HepG2 (cell line): ENCODE measurements around the gene UBE2S. TPM values are rescaled to one million over a fixed set of nuclear protein-coding genes. Genes with fewer than 3 reads are reported as not detected.

Experiments
- polyA plus RNA-seq, 8 experiments: library from polyadenylated mRNA; depleted of rRNA in 3 of 8; stranded (reverse) in 7 of 8; unstranded in 1 of 8; fragments of >200 nt; fragmentation: Illumina TruSeq in 4 of 8; extraction: Trizol in 4 of 8; gene quantifications; 2 replicates each; pipeline versions ENCODE4 v1.2.1 to v1.2.3, GENCODE V29; 2011 to 2016; ENCODE audit warnings: low read depth in 4 of 8, missing spikeins in 1 of 8, mixed read lengths in 1 of 8; ENCODE audit not compliant: insufficient read depth in 1 of 8
- total RNA-seq, 5 experiments: library from RNA; depleted of rRNA; stranded (reverse); fragments of >200 nt; fragmentation: Illumina TruSeq; extraction: Trizol; gene quantifications; 2 replicates each; pipeline ENCODE4 v1.2.3, GENCODE V29; 2016; ENCODE audit warnings: low read depth in 1 of 5

The UBE2S gene
- total and polyA plus RNA-seq, 2 of the 13 experiments (the other 11 are each of a cell fraction or from before 2014, with no cell fraction given) = 32.2 to 39.3 TPM

Other genes with a start within 250 kb of the UBE2S start
Only the 30 nearest of the 32 such genes appear.
- not detected in 2 replicates for gene SYT5, start 227.5 kb downstream of the UBE2S start, total RNA-seq (2016; rRNA removed; fragmentation: Illumina TruSeq; extraction: Trizol)
- gene SYT5, start 227.5 kb downstream of the UBE2S start, polyA plus RNA-seq (2011; rRNA removed) = 0.04 TPM in 1 of 2 replicates, not detected in the other
- 9.9 and 14.7 TPM in 2 replicates for gene PTPRH, start 198.3 kb downstream of the UBE2S start, total RNA-seq (2016; rRNA removed; fragmentation: Illumina TruSeq; extraction: Trizol)
- gene PTPRH, start 198.3 kb downstream of the UBE2S start, polyA plus RNA-seq (2011; rRNA removed) = 125 and 166 TPM in 2 replicates
- gene TMEM86B, start 179.0 kb downstream of the UBE2S start, total RNA-seq (2016; rRNA removed; fragmentation: Illumina TruSeq; extraction: Trizol) = 6.0 and 9.6 TPM in 2 replicates
- gene TMEM86B, start 179.0 kb downstream of the UBE2S start, polyA plus RNA-seq (2011; rRNA removed) = 7.7 and 10.7 TPM in 2 replicates
- gene PPP6R1, start 148.8 kb downstream of the UBE2S start, total RNA-seq (2016; rRNA removed; fragmentation: Illumina TruSeq; extraction: Trizol) = 23.0 and 25.8 TPM in 2 replicates
- gene PPP6R1, start 148.8 kb downstream of the UBE2S start, polyA plus RNA-seq (2011; rRNA removed) = 54.0 and 75.7 TPM in 2 replicates
- gene HSPBP1, start 127.7 kb downstream of the UBE2S start, total RNA-seq (2016; rRNA removed; fragmentation: Illumina TruSeq; extraction: Trizol) = 33.7 and 35.9 TPM in 2 replicates
- 22.3 and 25.7 TPM in 2 replicates for gene HSPBP1, start 127.7 kb downstream of the UBE2S start, polyA plus RNA-seq (2011; rRNA removed)
- 0.18 TPM in 1 of 2 replicates, not detected in the other for gene BRSK1, start 123.8 kb downstream of the UBE2S start, total RNA-seq (2016; rRNA removed; fragmentation: Illumina TruSeq; extraction: Trizol)
- 1.2 and 1.9 TPM in 2 replicates for gene BRSK1, start 123.8 kb downstream of the UBE2S start, polyA plus RNA-seq (2011; rRNA removed)
- gene TMEM150B, start 82.4 kb downstream of the UBE2S start, total RNA-seq (2016; rRNA removed; fragmentation: Illumina TruSeq; extraction: Trizol) = 0.74 and 1.3 TPM in 2 replicates
- 1.8 and 2.9 TPM in 2 replicates for gene TMEM150B, start 82.4 kb downstream of the UBE2S start, polyA plus RNA-seq (2011; rRNA removed)
- 2.1 and 5.5 TPM in 2 replicates for gene KMT5C, start 67.9 kb downstream of the UBE2S start, total RNA-seq (2016; rRNA removed; fragmentation: Illumina TruSeq; extraction: Trizol)
- gene KMT5C, start 67.9 kb downstream of the UBE2S start, polyA plus RNA-seq (2011; rRNA removed) = 9.0 and 11.8 TPM in 2 replicates
- gene COX6B2, start 53.1 kb downstream of the UBE2S start, total RNA-seq (2016; rRNA removed; fragmentation: Illumina TruSeq; extraction: Trizol) = not detected in 2 replicates
- gene COX6B2, start 53.1 kb downstream of the UBE2S start, polyA plus RNA-seq (2011; rRNA removed) = 0.16 and 0.21 TPM in 2 replicates
- not detected in 2 replicates for gene GARIN5B, start 44.5 kb downstream of the UBE2S start, total RNA-seq (2016; rRNA removed; fragmentation: Illumina TruSeq; extraction: Trizol)
- 0.03 TPM in 1 of 2 replicates, not detected in the other for gene GARIN5B, start 44.5 kb downstream of the UBE2S start, polyA plus RNA-seq (2011; rRNA removed)
- 2.9 and 3.0 TPM in 2 replicates for gene IL11, start 37.3 kb downstream of the UBE2S start, total RNA-seq (2016; rRNA removed; fragmentation: Illumina TruSeq; extraction: Trizol)
- gene IL11, start 37.3 kb downstream of the UBE2S start, polyA plus RNA-seq (2011; rRNA removed) = 2.5 and 4.5 TPM in 2 replicates
- gene TMEM190, start 31.0 kb downstream of the UBE2S start, total RNA-seq (2016; rRNA removed; fragmentation: Illumina TruSeq; extraction: Trizol) = 0.35 TPM in 1 of 2 replicates, not detected in the other
- 0.83 and 1.6 TPM in 2 replicates for gene TMEM190, start 31.0 kb downstream of the UBE2S start, polyA plus RNA-seq (2011; rRNA removed)
- not detected in 2 replicates for gene TMEM238, start 23.5 kb downstream of the UBE2S start, total RNA-seq (2016; rRNA removed; fragmentation: Illumina TruSeq; extraction: Trizol)
- gene TMEM238, start 23.5 kb downstream of the UBE2S start, polyA plus RNA-seq (2011; rRNA removed) = not detected in 2 replicates
- gene RPL28, start 21.9 kb downstream of the UBE2S start, total RNA-seq (2016; rRNA removed; fragmentation: Illumina TruSeq; extraction: Trizol) = 105 and 149 TPM in 2 replicates
- 420 and 501 TPM in 2 replicates for gene RPL28, start 21.9 kb downstream of the UBE2S start, polyA plus RNA-seq (2011; rRNA removed)
- not detected in 2 replicates for gene SHISA7, start 35.5 kb upstream of the UBE2S start, total RNA-seq (2016; rRNA removed; fragmentation: Illumina TruSeq; extraction: Trizol)
- not detected in 2 replicates for gene SHISA7, start 35.5 kb upstream of the UBE2S start, polyA plus RNA-seq (2011; rRNA removed)
- gene ISOC2, start 53.9 kb upstream of the UBE2S start, total RNA-seq (2016; rRNA removed; fragmentation: Illumina TruSeq; extraction: Trizol) = 105 and 106 TPM in 2 replicates
- gene ISOC2, start 53.9 kb upstream of the UBE2S start, polyA plus RNA-seq (2011; rRNA removed) = 76.8 and 91.2 TPM in 2 replicates
- not detected in 2 replicates for gene C19orf85, start 57.0 kb upstream of the UBE2S start, total RNA-seq (2016; rRNA removed; fragmentation: Illumina TruSeq; extraction: Trizol)
- gene C19orf85, start 57.0 kb upstream of the UBE2S start, polyA plus RNA-seq (2011; rRNA removed) = not detected in 2 replicates
- gene ZNF628, start 68.8 kb upstream of the UBE2S start, total RNA-seq (2016; rRNA removed; fragmentation: Illumina TruSeq; extraction: Trizol) = 1.00 and 1.2 TPM in 2 replicates
- gene ZNF628, start 68.8 kb upstream of the UBE2S start, polyA plus RNA-seq (2011; rRNA removed) = 0.48 and 0.54 TPM in 2 replicates
- 14.7 and 22.3 TPM in 2 replicates for gene NAT14, start 77.4 kb upstream of the UBE2S start, total RNA-seq (2016; rRNA removed; fragmentation: Illumina TruSeq; extraction: Trizol)
- 20.7 and 24.7 TPM in 2 replicates for gene NAT14, start 77.4 kb upstream of the UBE2S start, polyA plus RNA-seq (2011; rRNA removed)
- not detected in 2 replicates for gene SSC5D, start 80.6 kb upstream of the UBE2S start, total RNA-seq (2016; rRNA removed; fragmentation: Illumina TruSeq; extraction: Trizol)
- gene SSC5D, start 80.6 kb upstream of the UBE2S start, polyA plus RNA-seq (2011; rRNA removed) = 0.03 TPM in 1 of 2 replicates, not detected in the other
- 0.24 and 0.45 TPM in 2 replicates for gene SBK2, start 129.3 kb upstream of the UBE2S start, total RNA-seq (2016; rRNA removed; fragmentation: Illumina TruSeq; extraction: Trizol)
- 0.14 TPM in 1 of 2 replicates, not detected in the other for gene SBK2, start 129.3 kb upstream of the UBE2S start, polyA plus RNA-seq (2011; rRNA removed)
- gene SBK3, start 137.8 kb upstream of the UBE2S start, total RNA-seq (2016; rRNA removed; fragmentation: Illumina TruSeq; extraction: Trizol) = 0.46 and 0.66 TPM in 2 replicates
- gene SBK3, start 137.8 kb upstream of the UBE2S start, polyA plus RNA-seq (2011; rRNA removed) = 0.77 and 1.5 TPM in 2 replicates
- gene ZNF579, start 173.1 kb upstream of the UBE2S start, total RNA-seq (2016; rRNA removed; fragmentation: Illumina TruSeq; extraction: Trizol) = 1.7 and 2.9 TPM in 2 replicates
- gene ZNF579, start 173.1 kb upstream of the UBE2S start, polyA plus RNA-seq (2011; rRNA removed) = 2.1 and 2.2 TPM in 2 replicates
- gene FIZ1, start 191.7 kb upstream of the UBE2S start, total RNA-seq (2016; rRNA removed; fragmentation: Illumina TruSeq; extraction: Trizol) = 3.4 and 5.9 TPM in 2 replicates
- 3.6 and 4.1 TPM in 2 replicates for gene FIZ1, start 191.7 kb upstream of the UBE2S start, polyA plus RNA-seq (2011; rRNA removed)
- 1.6 and 4.6 TPM in 2 replicates for gene ZNF524, start 192.5 kb upstream of the UBE2S start, total RNA-seq (2016; rRNA removed; fragmentation: Illumina TruSeq; extraction: Trizol)
- gene ZNF524, start 192.5 kb upstream of the UBE2S start, polyA plus RNA-seq (2011; rRNA removed) = 3.2 and 5.0 TPM in 2 replicates
- 0.93 and 1.0 TPM in 2 replicates for gene ZNF865, start 197.9 kb upstream of the UBE2S start, total RNA-seq (2016; rRNA removed; fragmentation: Illumina TruSeq; extraction: Trizol)
- gene ZNF865, start 197.9 kb upstream of the UBE2S start, polyA plus RNA-seq (2011; rRNA removed) = 1.0 and 1.5 TPM in 2 replicates
- gene ZNF784, start 216.8 kb upstream of the UBE2S start, total RNA-seq (2016; rRNA removed; fragmentation: Illumina TruSeq; extraction: Trizol) = 4.0 and 4.2 TPM in 2 replicates
- 4.1 and 5.1 TPM in 2 replicates for gene ZNF784, start 216.8 kb upstream of the UBE2S start, polyA plus RNA-seq (2011; rRNA removed)
- gene ZNF580, start 233.2 kb upstream of the UBE2S start, total RNA-seq (2016; rRNA removed; fragmentation: Illumina TruSeq; extraction: Trizol) = 3.0 and 4.4 TPM in 2 replicates
- gene ZNF580, start 233.2 kb upstream of the UBE2S start, polyA plus RNA-seq (2011; rRNA removed) = 6.0 and 7.0 TPM in 2 replicates
- 18.4 and 19.6 TPM in 2 replicates for gene ZNF581, start 235.9 kb upstream of the UBE2S start, total RNA-seq (2016; rRNA removed; fragmentation: Illumina TruSeq; extraction: Trizol)
- gene ZNF581, start 235.9 kb upstream of the UBE2S start, polyA plus RNA-seq (2011; rRNA removed) = 49.5 and 52.6 TPM in 2 replicates
- 7.0 and 8.8 TPM in 2 replicates for gene CCDC106, start 240.4 kb upstream of the UBE2S start, total RNA-seq (2016; rRNA removed; fragmentation: Illumina TruSeq; extraction: Trizol)
- gene CCDC106, start 240.4 kb upstream of the UBE2S start, polyA plus RNA-seq (2011; rRNA removed) = 4.7 and 6.2 TPM in 2 replicates